OCI-M2 (cell line): ENCODE data around the gene NDUFS3.

Experiments used
- DNase-seq: peaks from one replicate; lab custom pipeline; 2025; ENCODE audit not compliant: unreplicated experiment; lab: John Stamatoyannopoulos, UW

The NDUFS3 gene

GRCh38 chr11:47631473-47631872 lies 52.6 kb downstream of the NDUFS3 start:
- no peak for DNase-seq
